ENCODE measurements around the gene IGSF9.
"Not testable (repeated sequence)": the region's sequence is repeated elsewhere in the genome, so short reads cannot be mapped to it uniquely, and the experiment has no call there.

Gene IGSF9

DNA sequence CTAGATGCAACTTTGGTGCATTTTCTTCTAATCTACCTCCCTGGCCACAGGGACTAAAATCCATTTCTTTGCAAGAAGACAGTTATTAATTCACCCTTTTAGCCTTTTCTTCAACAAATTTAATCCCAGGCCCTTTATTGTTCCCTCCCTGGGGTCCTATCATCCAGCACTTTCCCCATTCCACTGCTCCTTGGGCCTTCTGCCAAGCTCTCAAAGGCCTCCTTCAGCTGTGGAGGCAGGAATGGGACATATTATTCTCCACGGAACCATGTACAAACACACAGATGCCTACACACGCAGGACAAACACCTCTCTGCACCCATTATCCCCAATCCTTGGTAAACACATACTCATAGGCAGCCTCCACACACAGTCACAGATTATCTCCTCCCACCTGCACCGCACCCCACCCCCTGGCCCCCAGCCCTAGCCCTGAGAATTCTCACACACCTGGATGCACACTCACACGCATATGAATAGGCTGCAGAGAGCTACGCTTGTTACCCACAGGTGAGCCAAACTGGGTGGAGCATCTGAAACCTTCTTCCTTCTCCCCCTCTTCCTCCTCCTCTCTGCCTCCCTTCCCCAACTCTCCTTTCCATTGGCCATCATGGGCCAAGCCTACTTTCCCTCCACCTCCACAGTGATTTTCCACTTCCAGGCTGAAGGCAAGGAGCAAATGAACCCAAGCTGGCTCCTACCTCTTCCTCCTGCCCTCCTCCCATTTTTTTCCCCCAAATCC, 31.8 kb downstream of the IGSF9 start:
- POLR2A ChIA-PET, result interaction anchor here (0.9 to 1.2 kb wide), 2 partner anchors 9 to 11 kb away, joined by 3 to 5 read pairs; partner anchors contain the start of gene TAGLN2
- CTCF ChIA-PET, result no interaction called here
- TF ChIP-seq, protein P1, sequence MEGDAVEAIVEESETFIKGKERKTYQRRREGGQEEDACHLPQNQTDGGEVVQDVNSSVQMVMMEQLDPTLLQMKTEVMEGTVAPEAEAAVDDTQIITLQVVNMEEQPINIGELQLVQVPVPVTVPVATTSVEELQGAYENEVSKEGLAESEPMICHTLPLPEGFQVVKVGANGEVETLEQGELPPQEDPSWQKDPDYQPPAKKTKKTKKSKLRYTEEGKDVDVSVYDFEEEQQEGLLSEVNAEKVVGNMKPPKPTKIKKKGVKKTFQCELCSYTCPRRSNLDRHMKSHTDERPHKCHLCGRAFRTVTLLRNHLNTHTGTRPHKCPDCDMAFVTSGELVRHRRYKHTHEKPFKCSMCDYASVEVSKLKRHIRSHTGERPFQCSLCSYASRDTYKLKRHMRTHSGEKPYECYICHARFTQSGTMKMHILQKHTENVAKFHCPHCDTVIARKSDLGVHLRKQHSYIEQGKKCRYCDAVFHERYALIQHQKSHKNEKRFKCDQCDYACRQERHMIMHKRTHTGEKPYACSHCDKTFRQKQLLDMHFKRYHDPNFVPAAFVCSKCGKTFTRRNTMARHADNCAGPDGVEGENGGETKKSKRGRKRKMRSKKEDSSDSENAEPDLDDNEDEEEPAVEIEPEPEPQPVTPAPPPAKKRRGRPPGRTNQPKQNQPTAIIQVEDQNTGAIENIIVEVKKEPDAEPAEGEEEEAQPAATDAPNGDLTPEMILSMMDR (IDR thresholded peaks at IDR 0.05; ENCODE audit: control extremely low read depth, extremely low read depth, low read depth, missing control alignments), result no peak
- DNase-seq (ENCODE audit: extremely low spot score), result no peak

DNA sequence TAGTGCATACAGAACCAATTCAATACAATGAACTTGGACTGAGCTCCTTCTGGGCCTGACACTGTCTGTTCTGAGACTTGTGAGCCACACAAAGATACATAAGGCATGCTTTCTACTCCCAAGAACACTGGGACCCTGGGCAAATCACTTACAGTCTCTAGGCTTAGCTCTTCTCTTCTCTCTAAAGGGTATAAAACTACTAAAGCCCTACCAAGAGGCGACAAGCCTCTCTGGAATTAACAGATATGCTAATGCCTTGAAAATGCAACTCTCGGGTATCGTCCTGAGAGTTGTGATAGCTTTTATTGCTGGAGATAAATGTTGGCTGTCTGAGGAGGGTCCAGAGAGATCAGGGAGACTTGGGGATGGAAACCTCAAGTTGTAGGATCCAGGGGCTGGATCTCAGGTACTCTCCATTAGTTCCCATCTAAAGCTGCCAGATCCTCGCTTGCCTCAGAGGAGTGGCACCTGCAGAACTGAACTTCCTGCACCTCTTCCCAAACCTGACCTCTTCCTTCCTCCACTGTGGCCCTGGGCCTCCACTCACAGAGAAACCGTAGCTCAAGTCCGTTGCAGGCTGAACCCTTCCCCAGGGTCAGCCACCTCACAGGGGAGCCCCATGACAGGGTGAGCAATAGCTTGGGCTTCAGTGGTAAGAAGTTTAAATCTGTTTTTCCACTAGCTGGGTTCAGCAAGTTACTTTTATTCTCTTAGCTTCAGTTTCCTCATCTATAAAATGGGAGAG, 33.9 kb downstream of the IGSF9 start:
- ChIA-PET CTCF (no interaction called here), POLR2A (no interaction called here)
- TF ChIP-seq, protein P1 (IDR thresholded peaks at IDR 0.05; ENCODE audit: control extremely low read depth, extremely low read depth, low read depth, missing control alignments), result no peak
- no peak for DNase-seq (ENCODE audit: extremely low spot score)

DNA sequence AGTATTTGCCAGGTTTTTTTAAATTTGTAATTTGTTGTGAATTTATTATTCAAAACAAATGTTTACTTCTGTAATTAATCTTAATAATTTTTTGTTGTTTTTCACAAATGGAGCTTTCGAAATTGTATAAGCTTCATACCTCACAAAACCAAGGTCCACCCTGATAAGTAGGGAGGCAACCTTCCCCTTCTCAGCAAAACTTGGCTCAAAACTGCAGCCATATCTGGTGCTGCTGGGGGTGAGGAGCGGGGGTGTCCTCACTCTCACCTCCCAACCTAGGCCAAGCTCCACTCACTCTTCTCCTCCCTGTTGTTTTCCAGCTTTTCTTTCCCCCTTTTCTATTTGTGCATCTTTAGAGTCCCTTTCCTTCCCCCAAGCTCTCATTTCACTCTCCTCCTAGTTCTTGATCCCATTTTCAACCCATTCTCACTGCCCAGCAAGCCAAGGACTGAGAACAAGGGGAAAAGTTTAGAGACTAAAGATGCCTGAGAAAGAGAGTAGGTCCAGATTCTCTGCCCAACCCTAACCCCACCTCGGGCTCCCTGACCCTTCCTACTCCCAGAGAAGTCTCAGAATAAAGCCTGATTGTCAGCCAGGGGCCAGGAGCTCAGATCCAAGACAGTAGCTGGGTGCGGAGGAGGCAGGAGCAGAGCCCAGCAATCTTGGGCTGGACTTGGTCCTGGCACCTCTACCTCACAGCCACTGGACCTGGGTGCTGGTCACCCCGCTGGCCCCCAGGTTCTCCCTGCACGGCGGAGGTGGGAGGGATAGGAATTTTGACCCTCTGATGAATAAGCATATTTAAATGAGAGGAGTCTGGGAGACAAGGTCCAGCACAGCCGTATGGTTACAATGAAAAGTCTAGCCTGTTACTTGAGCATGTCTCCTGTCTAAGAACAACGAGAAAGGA, 37.1 kb downstream of the IGSF9 start:
- DNase-seq (ENCODE audit: extremely low spot score), result no peak
- TF ChIP-seq, protein P1 (IDR thresholded peaks at IDR 0.05; ENCODE audit: control extremely low read depth, extremely low read depth, low read depth, missing control alignments), result no peak
- ChIA-PET POLR2A (interaction anchor here (1.2 kb wide), 1 partner anchor 17 kb away, joined by 3 read pairs; the partner anchor contains the start of gene TAGLN2), CTCF (interaction anchor here (1.3 to 9.9 kb wide), 2 partner anchors 16 to 109 kb away, joined by 3 to 75 read pairs; no protein-coding TSS in a partner anchor)

DNA sequence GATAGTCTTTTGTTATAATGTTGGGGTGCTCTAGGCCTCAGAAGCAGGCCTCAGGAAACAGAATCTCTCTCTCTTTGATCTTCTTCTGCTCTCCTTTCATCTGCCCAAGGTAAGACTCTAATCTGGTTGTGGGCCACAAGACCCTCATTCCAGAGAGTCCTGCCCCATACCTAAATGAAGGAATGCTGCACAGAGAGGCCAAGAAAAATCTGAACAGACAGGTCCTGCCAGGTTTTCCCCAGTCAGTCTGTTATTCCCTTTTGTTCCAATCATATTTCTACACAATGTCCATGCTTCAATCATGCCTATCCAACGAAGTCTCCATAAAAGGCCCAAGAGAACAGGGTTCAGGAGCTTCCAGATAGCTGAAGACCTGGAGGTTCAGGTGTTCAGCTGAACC, 38.5 kb downstream of the IGSF9 start:
- ChIA-PET CTCF (interaction anchor here (0.8 to 9.9 kb wide), 2 partner anchors 15 to 345 kb away, joined by 3 to 75 read pairs; no protein-coding TSS in a partner anchor), POLR2A (no interaction called here)
- DNase-seq (ENCODE audit: extremely low spot score), result no peak
- TF ChIP-seq, protein P1 (IDR thresholded peaks at IDR 0.05; ENCODE audit: control extremely low read depth, extremely low read depth, low read depth, missing control alignments), result no peak

DNA sequence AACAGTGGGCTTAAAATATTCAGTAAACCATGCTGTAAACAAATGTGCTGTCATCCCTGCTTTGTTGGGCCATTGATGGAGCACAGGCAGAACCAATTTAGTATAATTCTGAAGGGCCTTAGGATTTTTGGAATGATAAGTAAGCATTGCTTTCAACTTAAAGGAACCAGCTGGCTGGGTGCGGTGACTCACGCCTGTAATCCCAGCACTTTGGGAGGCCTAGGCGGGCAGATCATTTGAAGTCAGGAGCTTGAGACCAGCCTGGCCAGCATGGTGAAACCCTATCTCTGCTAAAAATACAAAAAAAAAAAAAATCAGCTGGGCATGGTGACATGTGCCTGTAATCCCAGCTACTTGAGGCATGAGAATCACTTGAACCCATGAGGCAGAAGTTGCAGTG, 41.4 kb downstream of the IGSF9 start:
- POLR2A ChIA-PET; DNase-seq (ENCODE audit: extremely low spot score): not testable (repeated sequence)
- CTCF ChIA-PET, result interaction anchor here (1.3 to 9.9 kb wide), 2 partner anchors 12 to 20 kb away, joined by 3 to 75 read pairs; no protein-coding TSS in a partner anchor

DNA sequence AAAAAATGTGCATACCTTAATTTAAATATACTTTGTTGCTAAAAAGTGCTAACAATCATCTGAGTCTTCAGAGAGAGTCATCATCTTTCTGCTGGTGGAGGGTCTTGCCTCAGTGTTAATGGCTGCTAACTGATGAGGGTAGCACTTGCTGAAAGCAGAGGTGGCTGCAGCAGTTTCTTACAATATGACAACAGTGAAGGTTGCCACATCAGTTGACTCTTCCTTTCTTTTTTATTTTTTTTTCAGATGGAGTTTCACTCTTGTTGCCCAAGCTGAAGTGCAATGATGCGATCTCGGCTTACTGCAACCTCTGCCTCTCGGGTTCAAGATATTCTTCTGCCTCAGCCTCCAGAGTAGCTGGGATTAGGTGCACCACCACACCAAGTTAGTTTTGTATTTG, 42.9 kb downstream of the IGSF9 start:
- POLR2A ChIA-PET, result no interaction called here
- no peak for DNase-seq (ENCODE audit: extremely low spot score)
- CTCF ChIA-PET, result interaction anchor here (1.3 to 9.9 kb wide), 2 partner anchors 10 to 20 kb away, joined by 3 to 75 read pairs; no protein-coding TSS in a partner anchor
- TF ChIP-seq, protein P1 (IDR thresholded peaks at IDR 0.05; ENCODE audit: control extremely low read depth, extremely low read depth, low read depth, missing control alignments), result no peak

All from GM10248 (cell line).